ENCODE results near the gene CPA3.
A peak's percentile ranks its signal among the peaks of the same experiment; 100 is the strongest.

CPA3 gene

GRCh38 chr3:148914936-148915690, 50.0 kb downstream of the CPA3 start:
- H3K27me3 ChIP-seq (ENCODE audit: insufficient read depth, poor library complexity, severe bottlenecking), result no peaks in the 10 kb centered on the region
- no peak overlapping the region for H3K4me3 ChIP-seq (replicated peaks; ENCODE audit: insufficient read depth, low read length)
- peak in 1 of 2 experiments; percentile 24 for DNase-seq (ENCODE audit: low read depth in 1 of 2, low spot score in 1 of 2)
- H3K27ac ChIP-seq (replicated peaks), result no peak overlapping the region
- no peak for TF ChIP-seq REST (IDR thresholded peaks at IDR 0.05; ENCODE audit: insufficient replicate concordance, low read depth)
- TF ChIP-seq CTCF (IDR thresholded peaks at IDR 0.05; ENCODE audit: insufficient read depth, low read length), result no peak
- TF ChIP-seq GABPA (IDR thresholded peaks at IDR 0.05; ENCODE audit: low read depth), result no peak
- no peak for TF ChIP-seq SPI1 (IDR thresholded peaks at IDR 0.05; ENCODE audit: borderline replicate concordance, low read depth)
- TF ChIP-seq POLR2AphosphoS5 (IDR thresholded peaks at IDR 0.05; ENCODE audit: low read depth), result no peak

GRCh38 chr3:148916132-148916531, 51.0 kb downstream of the CPA3 start:
- no peaks in the 10 kb centered on the region for H3K27me3 ChIP-seq (ENCODE audit: insufficient read depth, poor library complexity, severe bottlenecking)
- TF ChIP-seq GABPA (IDR thresholded peaks at IDR 0.05; ENCODE audit: low read depth) (no peak), CTCF (IDR thresholded peaks at IDR 0.05; ENCODE audit: insufficient read depth, low read length) (no peak), REST (IDR thresholded peaks at IDR 0.05; ENCODE audit: insufficient replicate concordance, low read depth) (no peak), SPI1 (IDR thresholded peaks at IDR 0.05; ENCODE audit: borderline replicate concordance, low read depth) (no peak), POLR2AphosphoS5 (IDR thresholded peaks at IDR 0.05; ENCODE audit: low read depth) (no peak)

GRCh38 chr3:148922467-148922866, 57.4 kb downstream of the CPA3 start:
- DNase-seq (ENCODE audit: low read depth in 1 of 2, low spot score in 1 of 2), result no peak
- no peak overlapping the region for H3K4me3 ChIP-seq (replicated peaks; ENCODE audit: insufficient read depth, low read length)
- H3K27ac ChIP-seq (replicated peaks), result no peak overlapping the region
- no peak for TF ChIP-seq CTCF (IDR thresholded peaks at IDR 0.05; ENCODE audit: insufficient read depth, low read length)
- no peak for TF ChIP-seq POLR2AphosphoS5 (IDR thresholded peaks at IDR 0.05; ENCODE audit: low read depth)
- no peak for TF ChIP-seq GABPA (IDR thresholded peaks at IDR 0.05; ENCODE audit: low read depth)
- no peaks in the 10 kb centered on the region for H3K27me3 ChIP-seq (ENCODE audit: insufficient read depth, poor library complexity, severe bottlenecking)

More at GRCh38 chr3:148916132-148916531, 51.0 kb downstream of the CPA3 start:
- H3K4me3 ChIP-seq (replicated peaks; ENCODE audit: insufficient read depth, low read length), result no peak overlapping the region
- H3K27ac ChIP-seq (replicated peaks), result no peak overlapping the region
- no peak for DNase-seq (ENCODE audit: low read depth in 1 of 2, low spot score in 1 of 2)

Data from HL-60 (cell line).